Amygdala (tissue), 56 donors: ENCODE results near the gene MAT1A.
"Not testable (repeated sequence)": the region's sequence is repeated elsewhere in the genome, so short reads cannot be mapped to it uniquely, and the experiment has no call there.

Source experiments
- DNase-seq, 56 donors: peaks; one replicate each; lab custom pipeline; 2025; lab: John Stamatoyannopoulos, UW

MAT1A gene

GRCh38 chr10:80289451-80290287 lies at the start of gene MAT1A:
MAT1A (minus strand) TSS chr10:80289658; CDS start chr10:80289423, 235 bp downstream.
- DNase-seq = no peak

- no peak for DNase-seq
Measured at GRCh38 chr10:80333983-80334382, 44.5 kb upstream of the MAT1A start.

- DNase-seq = no peak
Measured at GRCh38 chr10:80324891-80325364, 35.5 kb upstream of the MAT1A start.

- DNase-seq = no peak
Measured at GRCh38 chr10:80324086-80324485, 34.6 kb upstream of the MAT1A start.

GRCh38 chr10:80323311-80323710 lies 33.9 kb upstream of the MAT1A start:
- DNase-seq = no peak

GRCh38 chr10:80322711-80323110 lies 33.3 kb upstream of the MAT1A start:
- no peak for DNase-seq

GRCh38 chr10:80322158-80322557 lies 32.7 kb upstream of the MAT1A start:
- no peak for DNase-seq

- DNase-seq = no peak
Measured at GRCh38 chr10:80321183-80321582, 31.7 kb upstream of the MAT1A start.

- DNase-seq = no peak
Measured at GRCh38 chr10:80320377-80320776, 30.9 kb upstream of the MAT1A start.

- DNase-seq = no peak
Measured at GRCh38 chr10:80319725-80320290, 30.4 kb upstream of the MAT1A start.

GRCh38 chr10:80319318-80319717 lies 29.9 kb upstream of the MAT1A start:
- no peak for DNase-seq

- no peak for DNase-seq
Measured at GRCh38 chr10:80318742-80319141, 29.3 kb upstream of the MAT1A start.

GRCh38 chr10:80315391-80315790 lies 25.9 kb upstream of the MAT1A start:
- no peak for DNase-seq

GRCh38 chr10:80313523-80313922 lies 24.1 kb upstream of the MAT1A start:
- DNase-seq = no peak

GRCh38 chr10:80305989-80306388 lies 16.5 kb upstream of the MAT1A start:
- not testable (repeated sequence) for DNase-seq

GRCh38 chr10:80296942-80297341 lies 7.5 kb upstream of the MAT1A start:
- DNase-seq = no peak

GRCh38 chr10:80292607-80293239 lies 3.3 kb upstream of the MAT1A start:
- no peak for DNase-seq

GRCh38 chr10:80290474-80291220 lies 1.2 kb upstream of the MAT1A start:
- DNase-seq = no peak

- DNase-seq = no peak
Measured at GRCh38 chr10:80288849-80289248, 609 bp downstream of the MAT1A start.

- DNase-seq = no peak
Measured at GRCh38 chr10:80284522-80284921, 4.9 kb downstream of the MAT1A start.
